GM21717 (cell line): Measurements from ENCODE around the gene NR2F1-AS1.
"Not testable (repeated sequence)": the region's sequence is repeated elsewhere in the genome, so short reads cannot be mapped to it uniquely, and the experiment has no call there.

ENCODE experiments used
- ATAC-seq: cut with Tn5 transposase; IDR thresholded peaks from one replicate; pipeline ENCODE4 v1.9.1; 2021; ENCODE audit warnings: mild to moderate bottlenecking, moderate library complexity; ENCODE audit not compliant: unreplicated experiment

The NR2F1-AS1 gene

GRCh38 chr5:93402451-93402850, 178.6 kb downstream of the NR2F1-AS1 start:
- ATAC-seq = no peak

- no peak for ATAC-seq
These were observed 179.3 kb downstream of the NR2F1-AS1 start for GRCh38 chr5:93401634-93402213.

GRCh38 chr5:93399675-93400074, 181.3 kb downstream of the NR2F1-AS1 start:
- ATAC-seq = no peak

- ATAC-seq = no peak
These were observed 185.0 kb downstream of the NR2F1-AS1 start for GRCh38 chr5:93395971-93396379.

GRCh38 chr5:93395010-93395409, 186.0 kb downstream of the NR2F1-AS1 start:
- no peak for ATAC-seq

GRCh38 chr5:93394301-93394700, 186.7 kb downstream of the NR2F1-AS1 start:
- no peak for ATAC-seq

GRCh38 chr5:93391169-93391568, 189.8 kb downstream of the NR2F1-AS1 start:
- not testable (repeated sequence) for ATAC-seq

GRCh38 chr5:93385655-93386054, 195.4 kb downstream of the NR2F1-AS1 start:
- ATAC-seq = no peak

GRCh38 chr5:93384995-93385394, 196.0 kb downstream of the NR2F1-AS1 start:
- no peak for ATAC-seq

GRCh38 chr5:93384026-93384425, 197.0 kb downstream of the NR2F1-AS1 start:
- ATAC-seq = no peak

- ATAC-seq = no peak
These were observed 198.7 kb downstream of the NR2F1-AS1 start for GRCh38 chr5:93382188-93382825.

- ATAC-seq = no peak
These were observed 200.0 kb downstream of the NR2F1-AS1 start for GRCh38 chr5:93381057-93381456.

- ATAC-seq = no peak
These were observed 202.9 kb downstream of the NR2F1-AS1 start for GRCh38 chr5:93378073-93378472.

- ATAC-seq = no peak
These were observed 209.1 kb downstream of the NR2F1-AS1 start for GRCh38 chr5:93371893-93372292.

GRCh38 chr5:93364378-93364777, 216.6 kb downstream of the NR2F1-AS1 start:
- ATAC-seq = no peak

GRCh38 chr5:93360436-93361088, 220.5 kb downstream of the NR2F1-AS1 start:
- no peak for ATAC-seq

GRCh38 chr5:93359960-93360305, 221.1 kb downstream of the NR2F1-AS1 start:
- no peak for ATAC-seq
